ENCODE measurements around the gene ABHD17A.

The ABHD17A gene

GRCh38 chr19:1847684-1848398 lies 37.5 kb downstream of the ABHD17A start:
- peak overlapping the region; percentile 89 for H3K4me3 ChIP-seq (replicated peaks; ENCODE audit: low read depth, low read length)
- no peak for DNase-seq (ENCODE audit: extremely low read depth, low read depth)
- TF ChIP-seq CTCF (IDR thresholded peaks at IDR 0.05; ENCODE audit: low read depth, low read length, missing control alignments), result no peak

DNA sequence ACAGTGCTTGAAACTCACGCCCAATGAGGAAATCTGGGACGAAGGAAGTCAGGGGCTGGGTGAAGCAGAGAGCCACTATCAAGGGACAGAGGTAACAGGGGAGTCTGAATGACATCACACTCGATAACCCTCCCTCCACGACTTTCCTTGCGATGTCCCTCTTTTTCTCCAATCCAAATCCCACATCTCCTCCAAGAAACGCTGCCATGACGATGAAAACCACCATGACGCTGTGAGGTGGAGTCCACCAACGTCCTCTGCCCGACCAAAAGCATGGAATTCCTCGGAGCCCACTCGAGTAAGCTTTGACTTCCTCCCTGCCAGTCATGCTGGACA lies 38.0 kb downstream of the ABHD17A start:
- no peak for TF ChIP-seq CTCF (IDR thresholded peaks at IDR 0.05; ENCODE audit: low read depth, low read length, missing control alignments)
- peak overlapping the region; percentile 89 for H3K4me3 ChIP-seq (replicated peaks; ENCODE audit: low read depth, low read length)
- DNase-seq (ENCODE audit: extremely low read depth, low read depth), result no peak

GRCh38 chr19:1846517-1847204 lies 38.6 kb downstream of the ABHD17A start:
- no peak for TF ChIP-seq CTCF (IDR thresholded peaks at IDR 0.05; ENCODE audit: low read depth, low read length, missing control alignments)
- no peak for DNase-seq (ENCODE audit: extremely low read depth, low read depth)
- H3K4me3 ChIP-seq (replicated peaks; ENCODE audit: low read depth, low read length), result peak overlapping the region; percentile 89

GRCh38 chr19:1845642-1846041 lies 39.7 kb downstream of the ABHD17A start:
- no peak overlapping the region for H3K4me3 ChIP-seq (replicated peaks; ENCODE audit: low read depth, low read length)
- no peak for DNase-seq (ENCODE audit: extremely low read depth, low read depth)
- no peak for TF ChIP-seq CTCF (IDR thresholded peaks at IDR 0.05; ENCODE audit: low read depth, low read length, missing control alignments)

DNA sequence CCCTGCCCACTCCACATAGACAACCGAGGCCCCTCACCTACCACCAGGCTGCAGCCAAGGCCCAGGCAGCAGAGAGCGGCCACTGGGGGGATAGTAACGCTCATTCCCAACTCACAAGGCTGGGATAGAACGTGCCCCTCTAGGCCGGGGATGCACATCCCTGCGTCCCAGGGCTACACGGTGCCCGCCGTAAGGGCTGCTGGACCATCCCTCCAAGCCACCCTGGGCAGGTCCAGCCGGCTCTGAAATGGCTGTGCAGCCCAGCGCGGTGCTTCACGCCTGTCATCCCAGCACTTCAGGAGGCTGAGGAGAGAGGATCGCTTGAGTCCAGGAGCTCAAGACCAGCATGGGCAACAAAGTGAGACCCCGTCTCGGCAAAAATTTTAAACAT lies 40.2 kb downstream of the ABHD17A start:
- no peak overlapping the region for H3K4me3 ChIP-seq (replicated peaks; ENCODE audit: low read depth, low read length)
- no peak for TF ChIP-seq CTCF (IDR thresholded peaks at IDR 0.05; ENCODE audit: low read depth, low read length, missing control alignments)
- no peak for DNase-seq (ENCODE audit: extremely low read depth, low read depth)

GRCh38 chr19:1844513-1845124 lies 40.7 kb downstream of the ABHD17A start:
- no peak overlapping the region for H3K4me3 ChIP-seq (replicated peaks; ENCODE audit: low read depth, low read length)
- TF ChIP-seq CTCF (IDR thresholded peaks at IDR 0.05; ENCODE audit: low read depth, low read length, missing control alignments), result no peak

More at GRCh38 chr19:1844513-1845124, 40.7 kb downstream of the ABHD17A start:
- DNase-seq (ENCODE audit: extremely low read depth, low read depth), result no peak
